Astrocyte of the spinal cord (primary cell): ENCODE data around the gene FIBP.

Source experiments
- DNase-seq: peaks from one replicate; pipeline ENCODE4 v3.0.0; 2011; ENCODE audit warnings: low read depth, low spot score
- H3K4me3 ChIP-seq: 2 replicates; pipeline ENCODE4 v1.5.1; 2011; ENCODE audit warnings: low read depth, mild to moderate bottlenecking, low read length, moderate library complexity
- in situ Hi-C: cut with HindIII; loops from 2 replicates; pipeline ENCODE4 v1.10.0; 2017; ENCODE audit warnings: low sequenced_read_pairs
- TF ChIP-seq, protein P1 (sequence below): IDR thresholded peaks from 2 replicates; pipeline ENCODE4 v1.5.1; 2012; ENCODE audit warnings: low read depth, mild to moderate bottlenecking, low read length, inconsistent platforms

FIBP gene

GRCh38 chr11:65891219-65892136 lies 3.2 kb upstream of the FIBP start:
- in situ Hi-C loops: no loop called here
- TF ChIP-seq, protein P1, sequence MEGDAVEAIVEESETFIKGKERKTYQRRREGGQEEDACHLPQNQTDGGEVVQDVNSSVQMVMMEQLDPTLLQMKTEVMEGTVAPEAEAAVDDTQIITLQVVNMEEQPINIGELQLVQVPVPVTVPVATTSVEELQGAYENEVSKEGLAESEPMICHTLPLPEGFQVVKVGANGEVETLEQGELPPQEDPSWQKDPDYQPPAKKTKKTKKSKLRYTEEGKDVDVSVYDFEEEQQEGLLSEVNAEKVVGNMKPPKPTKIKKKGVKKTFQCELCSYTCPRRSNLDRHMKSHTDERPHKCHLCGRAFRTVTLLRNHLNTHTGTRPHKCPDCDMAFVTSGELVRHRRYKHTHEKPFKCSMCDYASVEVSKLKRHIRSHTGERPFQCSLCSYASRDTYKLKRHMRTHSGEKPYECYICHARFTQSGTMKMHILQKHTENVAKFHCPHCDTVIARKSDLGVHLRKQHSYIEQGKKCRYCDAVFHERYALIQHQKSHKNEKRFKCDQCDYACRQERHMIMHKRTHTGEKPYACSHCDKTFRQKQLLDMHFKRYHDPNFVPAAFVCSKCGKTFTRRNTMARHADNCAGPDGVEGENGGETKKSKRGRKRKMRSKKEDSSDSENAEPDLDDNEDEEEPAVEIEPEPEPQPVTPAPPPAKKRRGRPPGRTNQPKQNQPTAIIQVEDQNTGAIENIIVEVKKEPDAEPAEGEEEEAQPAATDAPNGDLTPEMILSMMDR: peak; percentile 37
- peak overlapping the region; percentile 59 for H3K4me3 ChIP-seq
- DNase-seq: peak; percentile 37

- TF ChIP-seq, protein P1: no peak
- H3K4me3 ChIP-seq: peak within 1 kb of the TSS; percentile 65
- DNase-seq: peak; percentile 97
- in situ Hi-C loops: no loop called here
Measured at GRCh38 chr11:65890324-65891218, 2.3 kb upstream of the FIBP start, which contains the start of gene CCDC85B. Gene CCDC85B, plus strand, starts transcription at chr11:65890673. Its CDS starts 111 bp downstream, at chr11:65890784.

DNA sequence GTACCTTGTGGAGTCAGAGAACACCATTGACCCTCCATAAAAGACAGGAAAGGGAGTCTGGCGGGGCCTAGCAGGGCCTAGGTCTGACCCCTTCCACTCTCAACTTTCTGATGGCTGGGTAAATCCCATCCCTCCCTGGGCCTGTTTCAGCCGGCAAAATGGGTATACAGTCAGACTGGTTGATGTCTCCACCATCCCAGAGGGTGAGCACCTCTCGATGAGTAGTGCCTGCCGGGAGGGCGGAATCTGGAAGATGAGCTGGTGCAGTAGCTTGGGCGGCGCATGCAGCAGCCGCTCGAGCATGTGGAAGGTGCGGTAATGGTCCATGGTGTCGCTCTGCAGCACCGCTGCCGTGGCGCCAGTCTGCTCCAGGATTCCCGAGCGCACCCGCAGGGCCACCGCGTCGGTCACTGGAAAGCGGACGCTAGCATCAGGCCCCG lies 528 bp downstream of the FIBP start:
- DNase-seq: no peak
- H3K4me3 ChIP-seq: peak overlapping the region; percentile 65
- in situ Hi-C loops: no loop called here
- TF ChIP-seq, protein P1: no peak

GRCh38 chr11:65886826-65887722 lies 1.2 kb downstream of the FIBP start:
- H3K4me3 ChIP-seq: peak overlapping the region; percentile 65

DNA sequence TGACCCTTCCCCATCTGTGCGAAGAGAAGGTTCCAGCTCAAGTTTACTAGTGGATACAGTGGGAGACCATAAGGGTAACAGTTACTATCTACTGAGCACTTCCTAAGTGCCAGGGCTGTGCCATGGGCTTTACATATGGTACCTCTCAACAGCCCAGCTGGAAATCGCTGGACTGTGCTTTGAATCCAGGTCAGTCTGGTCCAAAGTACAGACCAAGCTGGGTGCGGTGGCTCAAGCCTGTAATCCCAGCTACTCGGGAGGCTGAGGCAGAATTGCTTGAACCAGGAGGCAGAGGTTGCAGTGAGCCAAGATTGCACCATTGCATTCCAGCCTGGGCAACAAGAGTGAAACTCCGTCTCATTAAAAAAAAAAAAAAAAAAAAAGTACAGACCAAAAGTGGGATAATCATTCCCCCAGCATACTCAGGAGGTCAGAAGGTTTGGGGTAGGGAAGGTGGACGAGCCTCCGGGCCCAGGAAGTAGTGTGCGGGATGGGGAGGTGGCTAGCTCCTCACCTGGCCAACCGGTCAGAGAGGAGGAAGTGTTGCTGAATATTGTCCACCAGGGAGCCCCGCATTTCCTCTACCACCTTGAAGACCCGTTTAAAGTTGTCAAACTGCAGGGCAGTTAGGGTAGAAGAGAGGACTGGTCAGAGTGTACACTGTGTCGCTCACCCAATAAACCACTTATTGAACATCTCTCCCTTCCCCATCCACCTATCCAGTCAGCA lies 2.3 kb downstream of the FIBP start:
- no peak overlapping the region for H3K4me3 ChIP-seq
- DNase-seq: no peak
- TF ChIP-seq, protein P1: no peak
- in situ Hi-C loops: no loop called here

More at GRCh38 chr11:65886826-65887722, 1.2 kb downstream of the FIBP start:
- in situ Hi-C loops: no loop called here
- TF ChIP-seq, protein P1: no peak
- DNase-seq: no peak
